Ascending aorta (tissue), 2 donors: ENCODE data around the gene BARX2. TPM values are rescaled to one million over a fixed set of nuclear protein-coding genes. Genes with fewer than 3 reads are reported as not detected.

Source experiments
- DNase-seq, 2 donors: peaks; one replicate each; pipeline ENCODE4 v3.0.0-alpha.2; 2019; ENCODE audit warnings: low spot score in 2 of 2
- H3K27ac ChIP-seq, 2 donors: fragments of 200-600 bp; sonication (generic); one replicate each; pipeline ENCODE4 v1.5.1; 2016 to 2017; ENCODE audit warnings: mild to moderate bottlenecking in 1 of 2
- H3K27me3 ChIP-seq: fragments of 200-600 bp; sonication (generic); one replicate; pipeline ENCODE4 v1.5.1; 2017
- H3K36me3 ChIP-seq, 2 donors: fragments of 200-600 bp; sonication (generic); one replicate each; pipeline ENCODE4 v1.5.1; 2016
- H3K4me1 ChIP-seq, 2 donors: fragments of 200-600 bp; sonication (generic); one replicate each; pipeline ENCODE4 v1.5.1; 2016 to 2017; ENCODE audit warnings: mild to moderate bottlenecking in 1 of 2
- H3K4me3 ChIP-seq, 2 donors: fragments of 200-600 bp; sonication (generic); one replicate each; pipeline ENCODE4 v1.5.1; 2016 to 2017; ENCODE audit warnings: mild to moderate bottlenecking in 1 of 2
- H3K9me3 ChIP-seq, 2 donors: fragments of 200-600 bp; sonication (generic); one replicate each; pipeline ENCODE4 v1.5.1; 2016
- intact Hi-C: fragments of 100-400 bp; cut with DNase I; formaldehyde crosslinking; loops from one replicate; pipeline ENCODE4 v1.15.1; 2023
- total RNA-seq: library from RNA; depleted of rRNA; stranded (reverse); fragments of >200 nt; gene quantifications from one replicate; pipeline ENCODE4 v1.1.0, GENCODE V29; 2016
- TF ChIP-seq, protein P1 (sequence below), 3 experiments: fragments of 200-600 bp in 2 of 3; fragments of 450-650 bp in 1 of 3; sonication (generic) in 2 of 3; IDR thresholded peaks; one replicate each; pipeline ENCODE4 v1.5.1; 2016 to 2019; ENCODE audit warnings: antibody characterized with exemption in 3 of 3, mild to moderate bottlenecking in 1 of 3, moderate library complexity in 1 of 3

BARX2 gene
- total RNA-seq, 1 donor from 2014 or later = not detected

DNA sequence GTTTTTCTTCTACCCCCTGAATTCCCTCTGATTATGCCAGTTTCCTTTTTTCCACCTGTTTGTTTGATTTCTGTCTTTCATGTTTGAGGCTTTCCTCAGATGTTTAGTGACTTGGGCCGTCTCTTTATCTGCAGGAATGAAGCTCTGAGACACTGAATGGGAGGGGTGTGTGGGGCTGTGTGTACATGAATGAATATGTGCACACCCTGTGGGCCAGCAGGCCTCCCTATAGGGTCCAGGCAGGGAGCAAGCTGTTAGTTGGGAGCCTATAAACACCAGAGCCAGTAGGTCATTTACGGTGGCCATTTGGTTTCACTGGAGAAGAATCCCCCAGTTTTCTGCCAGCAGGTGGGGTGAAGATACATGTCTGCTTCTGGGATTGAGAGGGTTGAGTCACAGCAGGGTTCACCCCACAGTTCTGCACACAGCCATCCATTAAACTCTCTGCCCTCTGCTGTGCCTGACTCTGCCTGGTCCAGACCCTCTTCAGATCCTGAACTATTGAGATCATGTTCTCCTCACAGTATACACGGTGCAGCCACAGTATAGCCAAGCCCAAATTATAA lies 34.8 kb downstream of the BARX2 start:
- no peak overlapping the region for H3K27ac ChIP-seq
- no peaks in the 10 kb centered on the region for H3K27me3 ChIP-seq
- DNase-seq = no peak
- H3K9me3 ChIP-seq = no peaks in the 10 kb centered on the region
- intact Hi-C loops = no loop called here
- TF ChIP-seq, protein P1, sequence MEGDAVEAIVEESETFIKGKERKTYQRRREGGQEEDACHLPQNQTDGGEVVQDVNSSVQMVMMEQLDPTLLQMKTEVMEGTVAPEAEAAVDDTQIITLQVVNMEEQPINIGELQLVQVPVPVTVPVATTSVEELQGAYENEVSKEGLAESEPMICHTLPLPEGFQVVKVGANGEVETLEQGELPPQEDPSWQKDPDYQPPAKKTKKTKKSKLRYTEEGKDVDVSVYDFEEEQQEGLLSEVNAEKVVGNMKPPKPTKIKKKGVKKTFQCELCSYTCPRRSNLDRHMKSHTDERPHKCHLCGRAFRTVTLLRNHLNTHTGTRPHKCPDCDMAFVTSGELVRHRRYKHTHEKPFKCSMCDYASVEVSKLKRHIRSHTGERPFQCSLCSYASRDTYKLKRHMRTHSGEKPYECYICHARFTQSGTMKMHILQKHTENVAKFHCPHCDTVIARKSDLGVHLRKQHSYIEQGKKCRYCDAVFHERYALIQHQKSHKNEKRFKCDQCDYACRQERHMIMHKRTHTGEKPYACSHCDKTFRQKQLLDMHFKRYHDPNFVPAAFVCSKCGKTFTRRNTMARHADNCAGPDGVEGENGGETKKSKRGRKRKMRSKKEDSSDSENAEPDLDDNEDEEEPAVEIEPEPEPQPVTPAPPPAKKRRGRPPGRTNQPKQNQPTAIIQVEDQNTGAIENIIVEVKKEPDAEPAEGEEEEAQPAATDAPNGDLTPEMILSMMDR (IDR thresholded peaks at IDR 0.05) = no peak
- H3K4me1 ChIP-seq = no peaks in the 10 kb centered on the region
- no peaks in the 10 kb centered on the region for H3K36me3 ChIP-seq
- no peak overlapping the region for H3K4me3 ChIP-seq

DNA sequence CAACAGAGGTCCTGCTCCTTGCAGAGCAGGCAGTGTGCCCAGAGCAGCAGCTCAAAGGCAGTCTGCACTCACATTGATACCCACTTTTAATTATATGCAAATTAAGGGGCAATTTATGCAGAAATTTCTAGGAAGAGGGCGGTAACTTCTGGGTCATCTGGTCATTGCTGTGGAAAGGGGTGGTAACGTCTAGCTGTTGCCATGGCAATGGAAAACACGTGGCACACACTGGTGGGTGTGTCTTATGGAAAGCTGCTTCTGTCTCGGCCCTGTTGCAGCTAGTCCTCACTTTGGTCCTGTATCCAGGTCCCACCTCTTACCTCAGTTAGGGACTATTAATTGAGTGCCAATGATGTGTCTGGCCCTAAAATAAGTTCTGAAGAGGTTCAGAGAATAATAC lies 36.8 kb downstream of the BARX2 start:
- Histone ChIP-seq H3K27ac (no peak overlapping the region), H3K4me3 (no peak overlapping the region), H3K27me3 (no peaks in the 10 kb centered on the region), H3K36me3 (no peaks in the 10 kb centered on the region), H3K4me1 (no peaks in the 10 kb centered on the region), H3K9me3 (no peaks in the 10 kb centered on the region)
- intact Hi-C loops = no loop called here
- TF ChIP-seq, protein P1 (IDR thresholded peaks at IDR 0.05) = no peak
- no peak for DNase-seq

DNA sequence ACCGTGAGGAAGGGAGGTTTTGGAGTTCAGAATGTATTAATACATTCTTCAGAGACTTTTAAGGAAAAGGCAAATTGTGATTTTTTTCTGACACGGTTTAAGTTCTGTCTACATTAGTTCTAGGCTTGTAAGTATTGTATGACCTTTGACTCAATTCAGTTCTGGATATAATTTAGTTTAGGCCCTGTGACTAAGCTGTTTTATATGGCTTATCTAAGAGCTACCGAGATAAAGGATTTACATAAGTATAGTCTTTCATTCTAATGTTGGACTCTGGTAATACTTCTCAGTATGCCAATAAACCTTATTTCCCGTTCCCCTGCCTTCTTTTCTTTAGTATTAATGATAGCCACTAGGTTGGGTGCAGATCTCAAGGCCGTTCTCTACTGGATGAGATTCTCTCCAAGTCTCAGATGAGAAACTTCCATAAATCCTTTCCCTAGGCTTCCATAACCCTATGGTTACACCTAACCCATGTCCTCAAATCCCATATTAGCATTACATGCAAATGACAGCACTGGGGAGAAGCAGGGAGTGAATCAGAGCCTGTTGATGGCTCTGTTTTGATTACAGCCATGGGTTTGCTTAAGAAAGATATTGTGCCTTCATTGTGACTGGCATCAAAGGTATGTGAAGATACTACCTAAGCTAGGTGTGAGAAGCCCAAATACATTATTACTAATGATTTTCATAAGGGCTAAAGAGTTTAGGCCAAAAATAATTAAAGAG lies 38.7 kb downstream of the BARX2 start:
- intact Hi-C loops = no loop called here
- no peaks in the 10 kb centered on the region for H3K4me1 ChIP-seq
- no peaks in the 10 kb centered on the region for H3K27me3 ChIP-seq
- no peak for DNase-seq
- H3K36me3 ChIP-seq = no peaks in the 10 kb centered on the region
- H3K4me3 ChIP-seq = no peak overlapping the region
- H3K27ac ChIP-seq = no peak overlapping the region
- no peaks in the 10 kb centered on the region for H3K9me3 ChIP-seq
- TF ChIP-seq, protein P1 (IDR thresholded peaks at IDR 0.05) = no peak

DNA sequence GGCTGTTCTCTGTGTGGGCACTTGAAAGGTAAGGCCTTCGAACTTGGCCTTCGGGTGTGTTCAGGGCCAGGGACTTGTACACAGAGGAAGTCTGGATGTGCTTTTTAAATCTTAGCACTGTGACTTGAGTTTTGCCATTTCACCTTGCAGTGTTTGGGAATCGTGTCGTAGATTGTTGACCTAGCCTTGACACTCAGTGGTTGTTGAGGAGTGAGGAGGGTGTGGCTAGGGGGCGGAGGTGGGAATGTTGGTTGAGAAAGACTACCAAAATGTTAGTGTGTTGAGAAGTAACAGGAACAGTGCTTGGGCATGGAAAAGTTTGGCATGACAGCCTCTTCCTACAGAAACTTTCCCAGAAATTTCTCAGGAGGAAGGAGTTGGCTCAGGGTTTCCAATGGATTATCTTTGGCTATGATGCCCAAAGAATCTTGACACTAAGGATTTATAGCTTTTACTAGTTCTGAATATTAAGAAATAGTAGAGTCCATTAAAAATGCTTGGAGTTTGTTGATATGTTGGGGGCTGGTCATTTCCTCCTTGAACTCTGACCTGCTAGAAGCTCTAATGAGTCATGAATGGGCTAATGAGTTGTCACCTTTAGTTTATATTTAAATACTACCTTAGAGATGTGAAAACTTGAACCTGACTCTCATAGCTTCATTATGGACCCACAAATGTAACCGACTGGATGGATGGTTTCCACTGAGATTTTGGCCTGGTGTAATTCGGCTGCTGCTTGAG lies 40.6 kb downstream of the BARX2 start:
- Histone ChIP-seq H3K27me3 (no peaks in the 10 kb centered on the region), H3K36me3 (no peaks in the 10 kb centered on the region), H3K9me3 (no peaks in the 10 kb centered on the region), H3K4me3 (no peak overlapping the region), H3K27ac (no peak overlapping the region), H3K4me1 (no peaks in the 10 kb centered on the region)
- TF ChIP-seq, protein P1 (IDR thresholded peaks at IDR 0.05) = no peak
- intact Hi-C loops = no loop called here
- no peak for DNase-seq

DNA sequence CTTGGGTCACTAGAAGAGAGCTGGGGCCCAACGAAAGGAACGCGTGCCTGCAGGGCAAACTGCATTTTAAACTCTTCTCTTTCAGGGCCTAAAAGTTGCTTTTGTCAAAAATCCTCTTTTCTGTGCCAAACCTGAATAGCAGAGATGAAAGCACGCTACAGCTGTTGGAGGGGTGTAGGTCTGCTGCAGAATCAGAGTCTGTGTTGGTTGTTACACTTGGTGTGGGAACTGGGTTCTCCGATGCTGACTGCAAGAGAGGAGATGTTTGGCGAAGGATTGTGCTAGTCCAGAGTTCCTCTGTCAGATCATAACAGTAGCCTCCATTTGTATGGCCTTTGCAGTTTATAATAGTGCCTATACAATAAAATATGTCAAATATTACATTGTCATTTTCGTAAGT lies 41.8 kb downstream of the BARX2 start:
- no peak for DNase-seq
- H3K27ac ChIP-seq = no peak overlapping the region
- no peaks in the 10 kb centered on the region for H3K27me3 ChIP-seq
- H3K9me3 ChIP-seq = no peaks in the 10 kb centered on the region
- H3K4me3 ChIP-seq = no peak overlapping the region
- intact Hi-C loops = no loop called here
- TF ChIP-seq, protein P1 (IDR thresholded peaks at IDR 0.05) = no peak
- H3K36me3 ChIP-seq = no peaks in the 10 kb centered on the region
- no peaks in the 10 kb centered on the region for H3K4me1 ChIP-seq
